CD4-positive, alpha-beta T cell treated with Interleukin-10 for 1 hour (primary cell): ENCODE measurements around the gene ERCC2.
"Not testable (repeated sequence)": the region's sequence is repeated elsewhere in the genome, so short reads cannot be mapped to it uniquely, and the experiment has no call there.

ENCODE experiments used
- DNase-seq: peaks from one replicate; pipeline ENCODE4 v3.0.0-alpha.2; 2020

Gene ERCC2

GRCh38 chr19:45352914-45353796 is 17.2 kb downstream of the ERCC2 start:
- no peak for DNase-seq

GRCh38 chr19:45352471-45352870 is 17.9 kb downstream of the ERCC2 start:
- DNase-seq: no peak

- no peak for DNase-seq
Observed at GRCh38 chr19:45352062-45352461, 18.3 kb downstream of the ERCC2 start.

GRCh38 chr19:45351401-45351952 is 18.9 kb downstream of the ERCC2 start:
- no peak for DNase-seq

- DNase-seq: no peak
Observed at GRCh38 chr19:45350477-45351058, 19.8 kb downstream of the ERCC2 start.

DNA sequence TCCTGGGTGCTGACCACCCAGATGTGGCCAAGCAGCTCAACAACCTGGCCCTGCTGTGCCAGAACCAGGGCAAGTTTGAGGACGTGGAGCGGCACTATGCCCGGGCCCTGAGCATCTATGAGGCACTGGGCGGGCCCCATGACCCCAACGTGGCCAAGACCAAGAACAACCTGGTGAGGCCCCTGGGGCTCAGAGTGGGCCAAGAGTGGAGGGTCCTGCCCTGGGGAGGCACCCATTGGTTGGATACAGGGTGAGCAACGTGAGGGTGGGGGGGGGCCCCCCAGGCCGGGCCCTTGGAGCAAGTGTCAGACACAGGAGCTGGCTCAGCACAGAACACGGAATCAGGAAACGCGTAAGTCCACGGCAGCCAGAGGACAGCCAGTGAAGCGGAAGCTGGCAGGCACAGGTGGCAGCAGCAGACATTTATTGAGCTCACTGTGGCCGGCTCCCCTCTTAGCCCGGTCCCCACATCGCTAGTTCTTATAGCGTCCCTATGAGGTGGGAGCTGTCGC is 20.9 kb downstream of the ERCC2 start:
- no peak for DNase-seq

GRCh38 chr19:45349126-45349415 is 21.3 kb downstream of the ERCC2 start:
- no peak for DNase-seq

DNA sequence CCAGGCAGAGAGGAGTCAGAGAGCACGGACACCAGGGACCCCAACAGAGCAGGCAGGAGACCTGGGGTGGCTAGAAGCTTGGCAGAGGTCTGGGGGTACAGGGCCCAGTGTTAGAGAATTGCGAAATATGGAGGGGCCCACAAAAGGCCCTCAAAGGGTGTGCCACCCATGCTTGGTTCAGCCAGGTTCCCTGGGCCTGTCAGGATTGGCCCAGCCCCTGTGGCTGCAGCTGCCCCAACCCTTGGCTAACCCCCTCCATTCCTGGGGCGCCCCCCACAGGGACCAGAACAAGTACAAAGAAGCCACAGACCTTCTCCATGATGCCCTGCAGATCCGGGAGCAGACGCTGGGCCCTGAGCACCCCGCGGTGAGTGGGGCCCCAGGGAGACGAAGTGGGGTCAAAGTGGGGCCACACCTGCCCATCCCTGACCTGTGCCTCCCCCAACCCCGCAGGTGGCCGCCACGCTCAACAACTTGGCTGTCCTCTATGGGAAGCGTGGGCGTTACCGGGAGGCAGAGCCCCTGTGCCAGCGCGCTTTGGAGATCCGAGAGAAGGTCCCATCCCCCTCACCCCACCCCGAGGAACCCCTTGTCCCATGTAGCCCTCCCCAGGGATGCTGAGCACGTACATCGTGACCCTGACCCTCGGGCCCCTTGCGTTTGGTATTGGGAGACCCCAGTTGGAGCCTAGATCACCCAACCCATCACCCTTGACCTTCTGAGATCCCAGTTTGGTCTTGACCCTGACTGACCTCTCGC is 21.8 kb downstream of the ERCC2 start:
- DNase-seq: no peak

DNA sequence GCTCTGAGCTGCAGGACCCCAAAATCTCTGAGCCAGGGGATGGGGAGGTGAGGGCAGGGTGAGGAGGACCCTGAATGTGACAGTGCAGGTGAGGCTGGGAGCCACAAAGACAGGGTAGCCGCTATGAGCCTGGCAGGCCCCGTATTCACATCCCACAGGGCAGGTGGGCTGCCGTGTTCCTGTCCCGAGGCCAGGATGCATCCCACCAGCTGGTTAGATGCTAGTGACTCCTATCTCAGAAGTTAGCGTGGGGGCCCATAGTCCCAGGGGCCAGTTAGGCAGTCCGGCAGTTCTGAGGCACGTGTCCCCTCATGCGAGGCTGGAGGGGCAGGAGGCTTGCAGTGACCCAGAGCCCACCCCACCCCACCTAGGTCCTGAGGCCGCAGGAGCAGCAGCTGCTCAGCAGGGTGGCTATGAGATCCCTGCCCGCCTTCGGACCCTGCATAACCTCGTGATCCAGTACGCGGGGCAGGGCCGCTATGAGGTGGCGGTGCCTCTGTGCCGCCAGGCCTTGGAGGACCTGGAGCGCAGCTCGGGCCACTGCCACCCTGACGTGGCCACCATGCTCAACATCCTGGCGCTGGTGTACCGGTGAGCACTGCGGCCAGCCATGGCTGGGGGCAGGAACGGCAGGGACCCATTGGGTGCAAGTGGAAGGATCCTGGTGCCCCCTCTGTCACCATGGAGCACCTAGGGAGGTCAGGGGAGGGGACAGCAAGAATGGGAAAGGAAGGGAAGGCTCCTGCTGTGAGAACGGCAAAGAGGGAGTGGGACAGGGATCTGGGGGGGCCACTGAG is 22.6 kb downstream of the ERCC2 start:
- DNase-seq: no peak

DNA sequence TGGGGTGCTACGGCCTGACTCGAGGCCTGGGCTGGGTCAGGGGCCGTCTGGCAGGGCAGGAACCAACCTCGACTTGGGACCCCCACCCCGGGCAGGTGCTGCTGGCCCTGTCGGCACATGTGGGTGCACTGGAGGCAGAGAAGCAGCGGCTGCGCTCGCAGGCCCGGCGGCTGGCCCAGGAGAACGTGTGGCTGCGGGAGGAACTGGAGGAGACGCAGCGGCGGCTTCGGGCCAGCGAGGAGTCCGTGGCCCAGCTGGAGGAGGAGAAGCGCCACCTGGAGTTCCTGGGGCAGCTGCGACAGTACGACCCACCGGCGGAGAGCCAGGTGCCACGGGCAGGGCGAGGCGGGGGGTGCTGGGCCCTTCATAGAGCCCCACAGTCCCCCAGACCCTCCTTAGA is 23.9 kb downstream of the ERCC2 start:
- no peak for DNase-seq

GRCh38 chr19:45345506-45345860 is 24.9 kb downstream of the ERCC2 start:
- no peak for DNase-seq

DNA sequence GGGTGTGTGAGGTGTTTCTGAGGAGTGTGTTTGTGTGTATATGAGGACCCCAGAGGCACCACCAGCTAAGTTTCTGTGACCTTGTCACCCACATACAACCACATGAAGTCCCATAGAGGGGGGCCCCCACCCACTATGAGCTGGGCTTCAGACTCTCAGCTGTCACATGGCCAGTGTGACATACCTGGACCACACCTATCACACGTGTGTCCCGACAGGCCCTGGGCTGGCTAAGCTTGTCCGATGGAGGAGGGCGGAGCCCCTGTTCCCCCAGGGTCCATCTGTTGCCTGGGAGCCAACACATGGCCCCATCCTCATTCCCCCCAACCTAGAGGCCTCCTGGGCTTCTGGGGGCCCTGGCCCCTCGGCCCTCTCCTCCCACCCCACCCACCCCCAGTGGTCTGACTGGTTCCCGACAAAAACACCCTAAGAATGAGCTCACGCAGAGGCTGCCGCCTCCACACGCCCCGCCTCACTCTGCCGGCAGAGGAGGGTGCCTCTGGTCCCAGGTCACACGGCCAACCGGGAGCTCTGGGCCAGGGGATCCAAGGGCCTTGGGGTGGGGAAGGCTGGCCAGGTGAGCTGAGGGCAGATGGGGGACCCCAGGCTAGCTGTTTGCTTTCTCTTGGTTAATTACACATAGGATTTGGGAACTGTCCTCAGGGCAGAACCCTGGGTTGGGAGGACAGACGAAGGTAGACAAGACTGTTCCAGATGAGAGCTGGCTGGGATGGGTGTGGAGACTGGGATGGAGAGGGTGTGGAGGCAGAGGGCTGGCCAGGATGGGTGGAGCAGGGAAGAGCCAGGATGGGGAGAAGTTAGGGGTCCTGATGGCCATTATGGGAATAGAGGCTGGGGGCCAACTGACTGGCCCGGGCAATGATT is 25.5 kb downstream of the ERCC2 start:
- no peak for DNase-seq

DNA sequence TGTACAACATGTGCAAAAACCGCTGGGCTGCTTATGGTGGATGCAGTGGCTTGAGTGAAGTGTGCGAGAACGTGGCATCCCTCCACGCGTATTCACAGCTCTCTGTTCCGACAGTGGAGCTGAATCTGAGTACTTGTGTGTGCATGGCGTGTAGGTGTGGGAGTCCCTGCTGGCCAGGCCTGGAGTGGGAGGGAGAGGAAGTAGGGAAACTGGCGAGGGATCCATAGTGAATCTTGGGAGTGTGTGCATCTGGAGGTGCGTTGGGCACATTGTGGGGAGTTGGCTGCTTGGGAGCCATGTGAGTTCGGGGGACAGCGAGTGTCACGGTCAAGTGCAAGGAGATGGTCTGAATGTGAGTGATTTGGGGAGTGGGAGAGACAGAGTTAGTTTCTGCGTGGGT is 27.5 kb downstream of the ERCC2 start:
- DNase-seq: no peak

GRCh38 chr19:45340899-45341453 is 29.4 kb downstream of the ERCC2 start:
- DNase-seq: no peak

DNA sequence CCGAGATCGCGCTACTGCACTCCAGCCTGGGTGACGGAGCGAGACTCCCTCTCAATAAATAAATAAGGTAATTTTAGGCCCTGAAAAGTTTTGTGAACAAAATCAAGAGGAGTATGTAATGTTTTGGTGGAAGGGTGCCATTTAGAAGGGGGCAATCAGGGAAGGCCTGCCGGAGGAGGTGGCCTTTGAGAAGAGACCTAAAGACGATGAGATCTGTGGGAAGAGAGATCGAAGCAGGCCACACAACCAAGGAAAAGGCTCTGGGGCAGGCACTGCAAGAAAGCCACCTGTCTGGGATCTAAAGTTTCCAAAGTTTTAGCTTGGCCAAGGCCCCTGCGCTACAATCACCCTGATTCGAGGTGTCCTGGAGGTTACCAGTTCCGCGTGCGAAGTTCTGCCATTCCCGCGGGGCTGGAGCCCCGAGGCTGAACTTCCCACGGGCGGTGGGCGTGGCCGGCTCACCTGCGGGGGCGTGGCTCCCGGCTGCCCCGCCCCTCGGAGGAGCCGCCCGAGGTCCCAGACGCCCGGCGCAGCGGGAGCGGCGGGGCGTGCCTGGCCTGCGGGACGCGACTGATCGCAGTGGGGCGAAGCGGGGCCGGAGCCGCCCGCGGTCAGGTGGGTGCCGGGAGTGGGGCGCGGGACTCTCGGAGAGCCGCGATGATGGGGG is 30.0 kb downstream of the ERCC2 start, which contains the start of gene KLC3:
Gene KLC3, plus strand, starts transcription at position 519 of the 667 bp plus-strand sequence. CDS start 4,792 bp downstream, outside the sequence.
- peak; percentile 40 for DNase-seq

- no peak for DNase-seq
Observed at GRCh38 chr19:45339629-45340028, 30.7 kb downstream of the ERCC2 start.

DNA sequence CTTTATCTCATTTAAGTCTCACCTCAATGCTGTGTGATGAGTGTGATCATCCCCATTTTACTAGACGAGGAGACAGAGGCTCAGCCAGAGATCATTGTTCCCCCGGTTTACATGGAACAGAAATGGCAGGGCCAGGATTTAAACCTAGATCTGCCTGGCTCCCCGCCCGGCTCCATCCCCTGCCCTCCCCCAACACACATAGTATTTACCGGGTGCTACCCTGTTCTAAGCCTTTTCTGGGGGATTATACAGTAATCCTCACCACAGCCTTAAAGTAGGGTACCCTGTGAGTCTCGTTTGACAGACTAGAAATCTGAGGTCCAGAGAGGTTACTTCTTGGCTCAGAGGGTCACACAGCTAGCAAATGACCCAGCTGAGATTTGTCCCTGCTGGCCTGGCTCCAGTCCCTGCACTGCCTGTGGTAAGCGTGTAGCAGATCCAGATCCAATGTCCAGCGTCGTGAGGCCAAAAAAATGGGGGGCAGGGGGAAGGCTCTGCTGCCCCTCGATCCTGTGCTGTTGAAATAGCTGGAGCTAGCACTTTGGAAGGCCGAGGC is 33.6 kb downstream of the ERCC2 start:
- DNase-seq: no peak

GRCh38 chr19:45334881-45335280 is 35.5 kb downstream of the ERCC2 start:
- not testable (repeated sequence) for DNase-seq

- DNase-seq: no peak
Observed at GRCh38 chr19:45333609-45334303, 36.6 kb downstream of the ERCC2 start.

GRCh38 chr19:45331411-45331810 is 39.0 kb downstream of the ERCC2 start:
- DNase-seq: no peak
